ENCODE data around the gene ARHGAP26.

The ARHGAP26 gene

DNA sequence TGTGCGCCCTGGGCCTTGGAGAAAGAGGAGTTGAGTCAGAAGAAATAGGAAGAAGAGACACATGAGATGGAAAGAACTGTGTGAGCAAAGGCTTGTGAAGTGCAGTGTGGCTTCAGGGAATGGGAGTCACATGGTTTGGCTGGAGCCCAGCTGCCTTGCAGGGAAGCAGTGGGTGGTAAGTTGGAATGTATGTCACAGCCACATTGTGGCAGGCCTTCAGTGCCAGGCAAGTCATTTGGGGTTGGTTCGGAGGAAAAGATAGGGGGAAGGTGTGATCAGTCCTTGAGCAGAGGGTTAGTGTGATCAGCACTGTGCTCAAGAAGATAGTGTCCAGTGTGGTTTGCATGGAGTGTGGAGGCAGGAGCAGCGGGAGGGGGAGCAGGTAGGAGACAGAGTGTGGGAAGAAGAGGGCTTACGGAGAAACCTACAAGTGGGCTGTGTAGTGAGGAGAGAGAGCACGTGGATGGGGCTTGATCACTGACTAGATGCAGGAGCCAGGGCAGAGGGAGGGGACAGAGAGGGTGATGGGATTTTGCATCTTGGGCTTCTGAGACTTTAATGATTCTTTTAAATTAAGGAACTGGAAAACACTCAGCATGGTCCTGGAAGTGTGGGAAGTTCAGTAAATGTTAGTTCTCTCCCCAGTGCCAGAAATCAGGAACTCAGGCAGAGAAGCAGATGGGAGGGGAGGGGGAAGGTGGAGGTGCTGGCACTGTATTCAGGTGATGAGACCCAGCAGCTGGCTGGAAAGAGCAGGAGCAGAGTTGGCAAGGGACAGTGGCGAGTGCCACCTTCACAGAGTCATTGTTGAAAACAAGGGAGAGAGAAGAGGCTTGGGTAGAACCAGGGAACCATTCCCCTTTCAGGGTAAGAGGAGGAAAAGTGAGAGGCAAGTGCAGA is 46.6 kb downstream of the ARHGAP26 start:
- Histone ChIP-seq H3K36me3 (no peaks in the 10 kb centered on the region), H3K27ac (peak overlapping the region; percentile 36 to 54), H3K9me3 (no peaks in the 10 kb centered on the region), H3K27me3 (no peaks in the 10 kb centered on the region), H3K4me1 (peaks cover 0 to 70% (median 49%) of the 10 kb centered on the region in 4 donors), H3K4me3 (no peak overlapping the region)
- intact Hi-C loops (cut with DNase I; ENCODE audit: low total_unique reads) = no loop called here
- peak; percentile 67 to 76 for DNase-seq
- TF ChIP-seq, protein P1, sequence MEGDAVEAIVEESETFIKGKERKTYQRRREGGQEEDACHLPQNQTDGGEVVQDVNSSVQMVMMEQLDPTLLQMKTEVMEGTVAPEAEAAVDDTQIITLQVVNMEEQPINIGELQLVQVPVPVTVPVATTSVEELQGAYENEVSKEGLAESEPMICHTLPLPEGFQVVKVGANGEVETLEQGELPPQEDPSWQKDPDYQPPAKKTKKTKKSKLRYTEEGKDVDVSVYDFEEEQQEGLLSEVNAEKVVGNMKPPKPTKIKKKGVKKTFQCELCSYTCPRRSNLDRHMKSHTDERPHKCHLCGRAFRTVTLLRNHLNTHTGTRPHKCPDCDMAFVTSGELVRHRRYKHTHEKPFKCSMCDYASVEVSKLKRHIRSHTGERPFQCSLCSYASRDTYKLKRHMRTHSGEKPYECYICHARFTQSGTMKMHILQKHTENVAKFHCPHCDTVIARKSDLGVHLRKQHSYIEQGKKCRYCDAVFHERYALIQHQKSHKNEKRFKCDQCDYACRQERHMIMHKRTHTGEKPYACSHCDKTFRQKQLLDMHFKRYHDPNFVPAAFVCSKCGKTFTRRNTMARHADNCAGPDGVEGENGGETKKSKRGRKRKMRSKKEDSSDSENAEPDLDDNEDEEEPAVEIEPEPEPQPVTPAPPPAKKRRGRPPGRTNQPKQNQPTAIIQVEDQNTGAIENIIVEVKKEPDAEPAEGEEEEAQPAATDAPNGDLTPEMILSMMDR (IDR thresholded peaks at IDR 0.05) = no peak

DNA sequence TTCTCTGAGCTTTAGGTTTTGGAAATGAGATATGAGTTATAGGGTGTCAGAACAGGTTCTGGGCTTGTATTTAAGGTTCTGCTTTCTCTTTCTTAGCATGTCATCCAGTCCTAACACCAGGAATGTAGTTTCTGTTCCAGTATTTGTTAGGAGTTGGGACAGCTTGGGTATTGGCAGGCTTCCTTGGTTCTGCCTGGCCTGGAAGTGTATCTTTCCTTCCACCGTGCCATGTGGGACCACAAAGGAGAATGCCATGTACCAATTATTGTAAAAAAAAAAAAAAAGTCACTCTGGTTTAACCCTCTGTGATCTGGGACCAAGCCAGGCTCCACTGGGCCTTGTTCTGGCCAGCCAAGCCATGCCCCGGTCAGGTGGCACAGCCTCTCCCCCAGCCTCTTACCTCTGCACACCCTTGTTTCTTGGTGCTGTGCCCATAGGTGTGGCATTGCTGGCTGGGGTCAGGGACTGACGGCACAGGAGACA is 47.8 kb downstream of the ARHGAP26 start:
- TF ChIP-seq, protein P1 (IDR thresholded peaks at IDR 0.05) = no peak
- DNase-seq = no peak
- Histone ChIP-seq H3K4me3 (no peak overlapping the region), H3K27me3 (no peaks in the 10 kb centered on the region), H3K9me3 (no peaks in the 10 kb centered on the region), H3K4me1 (peaks cover 0 to 72% (median 49%) of the 10 kb centered on the region in 4 donors), H3K36me3 (no peaks in the 10 kb centered on the region), H3K27ac (peak overlapping the region; percentile 36 to 54)
- intact Hi-C loops (cut with DNase I; ENCODE audit: low total_unique reads) = no loop called here

DNA sequence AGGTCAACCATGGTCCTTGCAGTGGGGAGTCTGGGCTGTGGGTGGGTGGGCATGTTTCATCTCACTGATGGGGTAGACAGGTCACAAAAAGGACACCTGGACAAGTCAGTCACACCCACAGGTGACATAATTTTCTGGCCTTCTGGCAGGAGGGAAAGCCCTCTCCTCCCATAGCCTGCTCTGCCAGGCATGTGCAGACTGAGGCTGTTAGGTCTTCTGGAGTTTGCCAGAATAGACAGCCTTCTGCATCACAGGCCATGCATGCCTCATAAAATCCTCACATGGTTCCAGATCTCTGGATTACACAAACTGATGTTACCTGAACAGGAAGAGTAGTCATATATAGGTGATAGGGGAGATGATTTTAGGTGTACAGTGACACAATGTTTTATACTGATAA is 49.1 kb downstream of the ARHGAP26 start:
- H3K4me1 ChIP-seq = peaks cover 0 to 67% (median 45%) of the 10 kb centered on the region in 4 donors
- TF ChIP-seq, protein P1 (IDR thresholded peaks at IDR 0.05) = no peak
- H3K4me3 ChIP-seq = no peak overlapping the region
- intact Hi-C loops (cut with DNase I; ENCODE audit: low total_unique reads) = no loop called here
- no peaks in the 10 kb centered on the region for H3K27me3 ChIP-seq
- H3K27ac ChIP-seq = peak overlapping the region in 1 of 2 donors; percentile 54
- no peaks in the 10 kb centered on the region for H3K9me3 ChIP-seq
- no peak for DNase-seq
- H3K36me3 ChIP-seq = no peaks in the 10 kb centered on the region

DNA sequence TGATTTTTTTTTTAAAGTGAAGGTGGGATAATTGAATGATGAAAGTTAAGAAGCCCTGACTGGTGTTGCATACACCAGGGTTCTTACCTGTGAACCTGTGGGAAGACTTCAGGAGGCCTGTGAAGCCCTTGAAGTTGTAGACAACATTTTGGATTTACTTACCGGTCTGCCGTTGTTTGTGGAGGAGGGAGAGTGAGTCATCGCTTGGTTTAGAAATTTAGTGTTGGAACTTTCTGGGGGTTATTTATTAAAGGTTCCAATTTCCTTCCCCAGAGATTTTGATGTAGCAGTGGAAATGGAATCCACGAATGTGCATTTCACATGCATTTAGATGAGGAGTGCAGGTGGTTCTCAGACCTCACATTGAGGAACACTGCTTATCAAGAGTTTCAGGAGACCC is 49.6 kb downstream of the ARHGAP26 start:
- Histone ChIP-seq H3K4me1 (peaks cover 0 to 67% (median 44%) of the 10 kb centered on the region in 4 donors), H3K27me3 (no peaks in the 10 kb centered on the region), H3K36me3 (no peaks in the 10 kb centered on the region), H3K9me3 (no peaks in the 10 kb centered on the region), H3K27ac (no peak overlapping the region), H3K4me3 (no peak overlapping the region)
- TF ChIP-seq, protein P1 (IDR thresholded peaks at IDR 0.05) = no peak
- DNase-seq = no peak
- intact Hi-C loops (cut with DNase I; ENCODE audit: low total_unique reads) = no loop called here

DNA sequence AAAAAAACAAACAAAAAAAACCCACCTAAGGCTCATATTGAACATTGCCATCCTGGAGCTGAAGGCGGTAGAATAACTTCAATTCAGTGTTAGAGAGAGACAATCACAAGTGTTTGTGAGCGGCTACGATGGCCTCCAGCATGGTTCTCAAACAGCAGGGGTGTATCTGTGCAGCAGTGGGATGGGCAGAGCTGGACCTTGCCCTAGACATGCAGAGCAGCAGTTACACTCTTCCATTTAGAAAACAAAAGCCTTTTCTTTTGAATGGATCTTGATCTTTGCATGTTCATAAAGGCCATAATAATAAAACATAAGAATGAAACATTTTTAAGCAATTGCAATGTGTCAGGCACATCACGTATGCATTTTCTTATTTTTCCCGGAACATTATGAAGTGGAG is 50.3 kb downstream of the ARHGAP26 start:
- H3K4me3 ChIP-seq = no peak overlapping the region
- no peaks in the 10 kb centered on the region for H3K36me3 ChIP-seq
- H3K9me3 ChIP-seq = no peaks in the 10 kb centered on the region
- no peak for DNase-seq
- intact Hi-C loops (cut with DNase I; ENCODE audit: low total_unique reads) = no loop called here
- H3K27me3 ChIP-seq = no peaks in the 10 kb centered on the region
- TF ChIP-seq, protein P1 (IDR thresholded peaks at IDR 0.05) = no peak
- no peak overlapping the region for H3K27ac ChIP-seq
- H3K4me1 ChIP-seq = peaks cover 0 to 68% (median 47%) of the 10 kb centered on the region in 4 donors
